Esophagus squamous epithelium (tissue), 5 donors: ENCODE data around the gene SLC22A1. TPM values are rescaled to one million over a fixed set of nuclear protein-coding genes. Genes with fewer than 3 reads are reported as not detected.

Experiments
- DNase-seq: peaks from one replicate; lab custom pipeline; 2025; lab: John Stamatoyannopoulos, UW
- H3K27ac ChIP-seq, 4 donors: fragments of 200-600 bp; sonication (generic); one replicate each; pipeline ENCODE4 v1.5.1; 2016 to 2019; ENCODE audit warnings: mild to moderate bottlenecking in 1 of 4
- H3K27me3 ChIP-seq, 4 donors: fragments of 200-600 bp; sonication (generic); 1 replicate in 3 of 4; 2 replicates in 1 of 4; pipeline versions ENCODE4 v1.5.1 to v1.6.0; 2017 to 2021; ENCODE audit warnings: antibody characterized with exemption in 1 of 4
- H3K36me3 ChIP-seq, 3 donors: fragments of 200-600 bp; sonication (generic); one replicate each; pipeline ENCODE4 v1.5.1; 2016 to 2019
- H3K4me1 ChIP-seq, 3 donors: fragments of 200-600 bp; sonication (generic); one replicate each; pipeline ENCODE4 v1.5.1; 2017 to 2019
- H3K4me3 ChIP-seq, 4 donors: fragments of 200-600 bp; sonication (generic); 1 replicate in 3 of 4; 2 replicates in 1 of 4; pipeline ENCODE4 v1.5.1; 2016 to 2019; ENCODE audit warnings: mild to moderate bottlenecking in 2 of 4, moderate library complexity in 1 of 4
- H3K9me3 ChIP-seq, 3 donors: fragments of 200-600 bp; sonication (generic); one replicate each; pipeline ENCODE4 v1.5.1; 2016 to 2019
- POLR2A ChIP-seq, 4 donors: fragments of 450-650 bp; IDR thresholded peaks; one replicate each; pipeline ENCODE4 v1.6.1; 2017; ENCODE audit warnings: antibody characterized with exemption in 4 of 4, mild to moderate bottlenecking in 4 of 4, moderate library complexity in 3 of 4
- WGBS, 2 donors: methylation state at CpG; one replicate each; pipeline ENCODE4 v1.1.5; 2018; 5-methylcytosine and 5-hydroxymethylcytosine counted together
- intact Hi-C: fragments of 100-400 bp; cut with DNase I; formaldehyde crosslinking; loops from one replicate; pipeline ENCODE4 v1.15.0; 2022
- total RNA-seq, 4 donors: library from RNA; depleted of rRNA; stranded (reverse); fragments of >200 nt; gene quantifications; one replicate each; pipeline ENCODE4 v1.1.0, GENCODE V29; 2016
- TF ChIP-seq, protein P1 (sequence below), 6 experiments: fragments of 450-650 bp in 4 of 6; fragments of 200-600 bp in 2 of 6; sonication (generic) in 2 of 6; IDR thresholded peaks; one replicate each; pipeline ENCODE4 v1.5.1; 2016 to 2019; ENCODE audit warnings: antibody characterized with exemption in 6 of 6, mild to moderate bottlenecking in 4 of 6, moderate library complexity in 4 of 6
- donor health status: DM: yes; HTN: yes; CAD: no.

SLC22A1 gene
- total RNA-seq, 4 donors from 2014 or later: 0.35 to 0.53 (median 0.38) TPM; not detected in 1

DNA sequence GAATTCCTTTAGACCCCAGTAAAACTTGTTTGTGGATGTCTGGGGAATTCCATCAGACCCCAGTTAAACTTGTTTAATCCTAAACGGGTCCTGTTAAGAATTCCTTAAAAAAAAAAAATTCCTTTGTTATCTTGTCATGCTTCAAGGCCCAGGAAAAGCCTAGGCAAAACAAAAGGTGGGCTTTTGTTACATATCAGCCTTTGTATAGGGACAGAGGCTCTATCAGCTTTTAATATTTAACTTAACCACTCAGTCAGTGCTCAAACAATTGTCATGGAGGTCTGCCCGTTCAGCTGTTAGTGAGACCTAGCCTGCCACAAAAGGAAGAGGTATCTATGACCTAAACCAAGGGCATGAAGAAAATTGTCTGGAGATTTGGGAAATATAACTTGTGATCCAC, 53.1 kb downstream of the SLC22A1 start:
- DNase-seq: no peak
- intact Hi-C loops: no loop called here

DNA sequence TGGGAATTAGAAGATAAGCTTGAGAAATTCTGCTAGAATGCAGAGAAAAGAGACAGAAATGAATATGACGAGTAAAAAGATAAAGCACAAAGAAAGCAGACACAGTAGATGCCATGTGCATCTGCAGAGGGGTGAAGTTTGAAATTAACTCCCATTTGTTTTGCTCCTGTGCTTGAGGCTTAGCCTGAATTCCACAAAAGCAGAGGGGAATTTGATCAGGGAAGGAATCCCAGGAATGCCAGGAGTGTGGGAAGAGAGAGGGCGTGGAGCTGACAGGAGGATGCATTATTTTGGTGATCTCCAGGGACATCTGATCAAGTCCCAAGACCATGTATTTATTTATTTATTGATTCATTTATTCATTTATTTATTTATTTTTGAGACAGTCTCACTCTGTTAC, 55.6 kb downstream of the SLC22A1 start:
- no peak overlapping the region for H3K27ac ChIP-seq
- intact Hi-C loops: no loop called here
- TF ChIP-seq, protein P1, sequence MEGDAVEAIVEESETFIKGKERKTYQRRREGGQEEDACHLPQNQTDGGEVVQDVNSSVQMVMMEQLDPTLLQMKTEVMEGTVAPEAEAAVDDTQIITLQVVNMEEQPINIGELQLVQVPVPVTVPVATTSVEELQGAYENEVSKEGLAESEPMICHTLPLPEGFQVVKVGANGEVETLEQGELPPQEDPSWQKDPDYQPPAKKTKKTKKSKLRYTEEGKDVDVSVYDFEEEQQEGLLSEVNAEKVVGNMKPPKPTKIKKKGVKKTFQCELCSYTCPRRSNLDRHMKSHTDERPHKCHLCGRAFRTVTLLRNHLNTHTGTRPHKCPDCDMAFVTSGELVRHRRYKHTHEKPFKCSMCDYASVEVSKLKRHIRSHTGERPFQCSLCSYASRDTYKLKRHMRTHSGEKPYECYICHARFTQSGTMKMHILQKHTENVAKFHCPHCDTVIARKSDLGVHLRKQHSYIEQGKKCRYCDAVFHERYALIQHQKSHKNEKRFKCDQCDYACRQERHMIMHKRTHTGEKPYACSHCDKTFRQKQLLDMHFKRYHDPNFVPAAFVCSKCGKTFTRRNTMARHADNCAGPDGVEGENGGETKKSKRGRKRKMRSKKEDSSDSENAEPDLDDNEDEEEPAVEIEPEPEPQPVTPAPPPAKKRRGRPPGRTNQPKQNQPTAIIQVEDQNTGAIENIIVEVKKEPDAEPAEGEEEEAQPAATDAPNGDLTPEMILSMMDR (IDR thresholded peaks at IDR 0.05): no peak
- no peak for TF ChIP-seq POLR2A (IDR thresholded peaks at IDR 0.05)
- no peak overlapping the region for H3K4me3 ChIP-seq
- H3K4me1 ChIP-seq: no peaks in the 10 kb centered on the region
- WGBS, 2 donors: 42 to 44% methylated on average over 2 of the region's 2 CpGs
- no peaks in the 10 kb centered on the region for H3K27me3 ChIP-seq
- H3K36me3 ChIP-seq: no peaks in the 10 kb centered on the region
- no peak for DNase-seq
- no peaks in the 10 kb centered on the region for H3K9me3 ChIP-seq

More for the DNA sequence above, 53.1 kb downstream of the SLC22A1 start:
- H3K9me3 ChIP-seq: no peaks in the 10 kb centered on the region
- H3K27ac ChIP-seq: no peak overlapping the region
- no peaks in the 10 kb centered on the region for H3K27me3 ChIP-seq
- WGBS, 2 donors: 25 to 52% methylated on average over 2 of the region's 2 CpGs
- H3K4me3 ChIP-seq: no peak overlapping the region
- no peaks in the 10 kb centered on the region for H3K36me3 ChIP-seq
- TF ChIP-seq POLR2A (IDR thresholded peaks at IDR 0.05): no peak
- TF ChIP-seq, protein P1 (IDR thresholded peaks at IDR 0.05): no peak
- no peaks in the 10 kb centered on the region for H3K4me1 ChIP-seq

DNA sequence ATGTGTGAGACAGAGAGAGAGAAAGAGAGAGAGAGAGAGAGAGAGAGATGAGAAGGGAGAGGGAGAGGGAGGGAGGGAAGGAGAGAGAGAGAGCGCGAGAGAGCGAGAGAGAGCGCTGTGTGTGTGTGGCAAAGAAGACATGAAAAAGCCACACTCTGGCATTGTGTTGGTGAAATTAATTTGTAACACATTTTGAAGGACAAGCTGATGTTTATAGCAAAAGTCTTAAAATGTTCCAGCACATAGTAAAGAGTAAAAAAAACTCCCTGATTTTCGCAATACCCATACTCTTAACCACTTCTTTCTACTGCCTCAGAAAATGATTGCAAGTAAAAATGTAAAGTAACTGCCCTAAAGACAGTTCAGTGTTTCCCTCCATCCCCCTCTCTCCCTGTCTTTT, 56.7 kb downstream of the SLC22A1 start:
- 82 to 87% methylated on average over 5 of the region's 5 CpGs for WGBS, 2 donors
- Histone ChIP-seq H3K9me3 (no peaks in the 10 kb centered on the region), H3K4me3 (no peak overlapping the region), H3K27me3 (no peaks in the 10 kb centered on the region), H3K4me1 (no peaks in the 10 kb centered on the region), H3K36me3 (no peaks in the 10 kb centered on the region), H3K27ac (no peak overlapping the region)
- no peak for TF ChIP-seq POLR2A (IDR thresholded peaks at IDR 0.05)
- TF ChIP-seq, protein P1 (IDR thresholded peaks at IDR 0.05): no peak
- no peak for DNase-seq
- intact Hi-C loops: no loop called here

DNA sequence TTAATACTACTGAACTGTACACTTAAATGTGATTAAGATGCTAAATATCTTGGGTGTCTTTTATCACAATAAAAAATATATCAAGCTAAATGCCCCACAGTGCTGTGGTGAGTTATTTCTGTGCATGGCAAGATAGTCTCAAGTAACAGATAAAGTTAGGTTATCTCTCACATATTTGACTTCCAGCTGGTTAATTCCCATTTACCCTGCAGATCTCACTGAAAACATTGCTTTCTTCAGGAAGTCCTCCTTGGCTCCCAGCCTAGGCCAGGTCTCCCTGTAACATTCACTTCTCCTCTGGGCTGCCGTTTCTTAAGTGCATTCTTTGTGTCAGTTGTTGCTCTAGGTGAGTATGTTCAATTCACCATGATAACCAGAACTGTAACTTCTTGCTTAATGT, 59.1 kb downstream of the SLC22A1 start:
- TF ChIP-seq, protein P1 (IDR thresholded peaks at IDR 0.05): no peak
- no peak for TF ChIP-seq POLR2A (IDR thresholded peaks at IDR 0.05)
- WGBS, 2 donors: 50 to 52% methylated on average over 1 of the region's 1 CpG
- Histone ChIP-seq H3K9me3 (no peaks in the 10 kb centered on the region), H3K4me1 (no peaks in the 10 kb centered on the region), H3K27me3 (no peaks in the 10 kb centered on the region), H3K36me3 (no peaks in the 10 kb centered on the region), H3K4me3 (no peak overlapping the region), H3K27ac (no peak overlapping the region)
- intact Hi-C loops: no loop called here
- DNase-seq: no peak

DNA sequence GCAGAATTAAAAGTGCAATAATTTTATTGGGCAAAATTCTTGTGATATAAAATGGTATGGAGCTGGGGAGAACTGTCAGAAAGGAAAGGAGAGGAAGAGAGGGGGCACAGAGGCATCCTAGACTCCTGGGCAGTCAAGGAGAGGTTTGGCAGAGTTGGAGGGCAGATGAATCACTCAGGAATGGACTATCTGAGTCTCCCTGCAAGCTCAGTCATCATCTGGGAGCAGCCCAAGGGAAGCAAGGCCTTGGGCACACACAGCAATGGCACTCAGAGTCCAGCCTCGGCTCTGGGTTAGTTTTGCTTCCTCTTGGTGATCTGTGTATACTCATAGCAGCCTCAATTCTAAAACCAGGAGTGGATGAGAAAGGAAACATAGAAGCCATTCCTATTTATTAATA, 67.2 kb downstream of the SLC22A1 start:
- 38 to 69% methylated on average over 1 of the region's 1 CpG for WGBS, 2 donors
- no peak for TF ChIP-seq POLR2A (IDR thresholded peaks at IDR 0.05)
- TF ChIP-seq, protein P1 (IDR thresholded peaks at IDR 0.05): no peak

More for the DNA sequence above, 67.2 kb downstream of the SLC22A1 start:
- Histone ChIP-seq H3K27ac (no peak overlapping the region), H3K9me3 (peaks cover 0 to 13% (median 6%) of the 10 kb centered on the region in 3 donors), H3K4me3 (no peak overlapping the region), H3K4me1 (no peaks in the 10 kb centered on the region), H3K36me3 (no peaks in the 10 kb centered on the region), H3K27me3 (no peaks in the 10 kb centered on the region)
- intact Hi-C loops: no loop called here
- no peak for DNase-seq
